Neural progenitor cell (in vitro differentiated cells): ENCODE results near the gene ACAP1. TPM values are rescaled to one million over a fixed set of nuclear protein-coding genes. Genes with fewer than 3 reads are reported as not detected.

Experiments
- DNase-seq: peaks from one replicate; pipeline ENCODE4 v3.0.0-alpha.2; 2016; ENCODE audit warnings: low spot score
- H2AFZ ChIP-seq: fragments of 200-600 bp; sonication (generic); replicated peaks from 2 replicates; pipeline ENCODE4 v1.6.1; 2016; ENCODE audit warnings: antibody characterized with exemption
- H3F3A ChIP-seq: fragments of 200-600 bp; sonication (generic); 2 replicates; pipeline ENCODE4 v1.6.1; 2016; ENCODE audit warnings: antibody characterized with exemption, low read depth
- H3K27ac ChIP-seq: fragments of 200-600 bp; sonication (generic); 2 replicates; pipeline ENCODE4 v1.5.1; 2016; ENCODE audit warnings: mild to moderate bottlenecking
- H3K27me3 ChIP-seq: fragments of 200-600 bp; sonication (generic); 2 replicates; pipeline ENCODE4 v1.6.1; 2016; ENCODE audit warnings: mild to moderate bottlenecking, moderate library complexity
- H3K36me3 ChIP-seq: fragments of 200-600 bp; sonication (generic); 2 replicates; pipeline ENCODE4 v1.5.1; 2016
- H3K4me1 ChIP-seq: fragments of 200-600 bp; sonication (generic); 2 replicates; pipeline ENCODE4 v1.6.1; 2016; ENCODE audit warnings: mixed run types
- H3K4me2 ChIP-seq: fragments of 200-600 bp; sonication (generic); 2 replicates; pipeline ENCODE4 v1.6.1; 2016
- H3K4me3 ChIP-seq: fragments of 200-600 bp; sonication (generic); 2 replicates; pipeline ENCODE4 v1.5.1; 2016
- H3K79me2 ChIP-seq: fragments of 200-600 bp; sonication (generic); 2 replicates; pipeline ENCODE4 v1.6.1; 2016; ENCODE audit warnings: low read depth
- H3K9ac ChIP-seq: fragments of 200-600 bp; sonication (generic); 2 replicates; pipeline ENCODE4 v1.6.1; 2016
- H3K9me3 ChIP-seq: fragments of 200-600 bp; sonication (generic); 2 replicates; pipeline ENCODE4 v1.5.1; 2016; ENCODE audit warnings: low read depth
- H4K20me1 ChIP-seq: fragments of 200-600 bp; sonication (generic); 2 replicates; pipeline ENCODE4 v1.6.1; 2016; ENCODE audit warnings: low read depth
- H3K27ac Mint-ChIP-seq: 3 replicates; pipeline ENCODE4 v1.8.0; 2021; ENCODE audit warnings: mixed read lengths
- H3K27me3 Mint-ChIP-seq: 2 replicates; pipeline ENCODE4 v1.8.0; 2022; ENCODE audit warnings: low read depth, mild to moderate bottlenecking, inconsistent platforms, moderate library complexity, mixed read lengths; ENCODE audit not compliant: insufficient read depth
- H3K36me3 Mint-ChIP-seq: 3 replicates; pipeline ENCODE4 v1.8.0; 2021; ENCODE audit warnings: mixed read lengths
- H3K4me1 Mint-ChIP-seq: 3 replicates; pipeline ENCODE4 v1.8.0; 2021; ENCODE audit warnings: mixed read lengths
- H3K4me3 Mint-ChIP-seq: 3 replicates; pipeline ENCODE4 v1.8.0; 2021; ENCODE audit warnings: mild to moderate bottlenecking, moderate library complexity, mixed read lengths
- H3K9me3 Mint-ChIP-seq: 3 replicates; pipeline ENCODE4 v1.8.0; 2020; ENCODE audit warnings: mixed read lengths
- EZH2 ChIP-seq: fragments of 200-600 bp; sonication (generic); IDR thresholded peaks from 2 replicates; pipeline ENCODE4 v1.6.1; 2017; ENCODE audit warnings: antibody characterized with exemption, mild to moderate bottlenecking, moderate library complexity
- EZH2phosphoT487 ChIP-seq: fragments of 200-600 bp; sonication (generic); IDR thresholded peaks from 2 replicates; pipeline ENCODE4 v1.6.1; 2017; ENCODE audit warnings: antibody characterized with exemption
- total RNA-seq: library from RNA; depleted of rRNA; stranded (reverse); fragments of >200 nt; gene quantifications from 2 replicates; pipeline ENCODE4 v1.2.3, GENCODE V29; 2015; ENCODE audit warnings: low replicate concordance
- TF ChIP-seq, protein P1 (sequence below): fragments of 200-600 bp; sonication (generic); IDR thresholded peaks from 2 replicates; pipeline ENCODE4 v1.5.1; 2017; ENCODE audit warnings: antibody characterized with exemption, mild to moderate bottlenecking

ACAP1 gene
- total RNA-seq, 1 donor from 2014 or later = 0.65 TPM

DNA sequence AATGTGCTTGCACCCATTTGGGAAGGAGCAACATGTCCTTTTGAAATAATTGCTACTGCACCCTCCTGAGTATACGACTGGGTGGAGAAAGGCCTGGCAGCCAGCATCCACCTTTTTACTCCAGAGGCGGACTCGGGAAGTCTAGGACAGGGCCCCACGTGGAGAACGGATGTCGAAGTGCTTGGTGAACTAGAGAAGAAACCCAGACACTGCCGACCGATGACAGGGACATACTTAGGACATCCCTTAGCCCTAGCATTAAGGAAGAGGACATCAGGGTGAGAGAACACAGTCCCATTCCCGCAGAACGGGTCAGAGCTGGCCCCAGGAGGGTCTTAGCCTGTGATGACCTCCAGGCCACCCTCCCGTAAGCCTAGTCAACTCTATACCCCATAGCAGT lies 45.6 kb upstream of the ACAP1 start:
- peak overlapping the region; percentile 12 for H3K27ac Mint-ChIP-seq

DNA sequence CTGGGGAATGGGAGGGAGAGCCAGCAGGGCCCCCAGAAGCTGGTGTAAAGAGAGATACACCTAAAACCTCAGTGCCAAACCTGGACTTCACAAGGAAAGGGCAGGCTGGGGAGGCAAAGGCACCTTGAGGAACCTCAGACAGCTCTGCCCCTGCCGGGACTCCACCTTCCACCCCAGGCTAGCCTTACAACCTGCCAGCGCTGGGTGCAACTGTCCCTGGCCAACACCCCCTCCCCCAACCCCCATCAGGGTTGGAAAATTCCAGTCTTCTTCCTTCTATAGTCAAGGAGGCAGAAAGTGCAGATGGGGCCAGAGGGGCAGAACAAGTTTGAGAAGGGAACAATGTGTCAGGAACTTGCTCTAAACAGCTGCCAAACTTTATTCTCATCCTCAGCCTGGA lies 44.1 kb upstream of the ACAP1 start:
- no peaks in the 10 kb centered on the region for H3K79me2 ChIP-seq

More for the DNA sequence above, 45.6 kb upstream of the ACAP1 start:
- Mint-ChIP-seq H3K4me1 (peaks cover 14% of the 10 kb centered on the region), H3K27me3 (peaks cover 17% of the 10 kb centered on the region), H3K4me3 (no peak overlapping the region), H3K36me3 (peaks cover 1% of the 10 kb centered on the region), H3K9me3 (peaks cover 2% of the 10 kb centered on the region)
- TF ChIP-seq EZH2phosphoT487 (no peak), EZH2 (no peak)
- TF ChIP-seq, protein P1, sequence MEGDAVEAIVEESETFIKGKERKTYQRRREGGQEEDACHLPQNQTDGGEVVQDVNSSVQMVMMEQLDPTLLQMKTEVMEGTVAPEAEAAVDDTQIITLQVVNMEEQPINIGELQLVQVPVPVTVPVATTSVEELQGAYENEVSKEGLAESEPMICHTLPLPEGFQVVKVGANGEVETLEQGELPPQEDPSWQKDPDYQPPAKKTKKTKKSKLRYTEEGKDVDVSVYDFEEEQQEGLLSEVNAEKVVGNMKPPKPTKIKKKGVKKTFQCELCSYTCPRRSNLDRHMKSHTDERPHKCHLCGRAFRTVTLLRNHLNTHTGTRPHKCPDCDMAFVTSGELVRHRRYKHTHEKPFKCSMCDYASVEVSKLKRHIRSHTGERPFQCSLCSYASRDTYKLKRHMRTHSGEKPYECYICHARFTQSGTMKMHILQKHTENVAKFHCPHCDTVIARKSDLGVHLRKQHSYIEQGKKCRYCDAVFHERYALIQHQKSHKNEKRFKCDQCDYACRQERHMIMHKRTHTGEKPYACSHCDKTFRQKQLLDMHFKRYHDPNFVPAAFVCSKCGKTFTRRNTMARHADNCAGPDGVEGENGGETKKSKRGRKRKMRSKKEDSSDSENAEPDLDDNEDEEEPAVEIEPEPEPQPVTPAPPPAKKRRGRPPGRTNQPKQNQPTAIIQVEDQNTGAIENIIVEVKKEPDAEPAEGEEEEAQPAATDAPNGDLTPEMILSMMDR = no peak
- H2AFZ ChIP-seq = no peak overlapping the region
- H3K9me3 ChIP-seq = no peaks in the 10 kb centered on the region
- no peak overlapping the region for H3K4me3 ChIP-seq
- DNase-seq = no peak
- peaks cover 7% of the 10 kb centered on the region for H3K4me1 ChIP-seq
- H3F3A ChIP-seq = peaks cover 26% of the 10 kb centered on the region
- H4K20me1 ChIP-seq = peaks cover 7% of the 10 kb centered on the region
- H3K4me2 ChIP-seq = no peak overlapping the region
- H3K9ac ChIP-seq = no peak overlapping the region
- H3K27me3 ChIP-seq = peaks cover 52% of the 10 kb centered on the region
- H3K36me3 ChIP-seq = no peaks in the 10 kb centered on the region
- H3K79me2 ChIP-seq = no peaks in the 10 kb centered on the region
- no peak overlapping the region for H3K27ac ChIP-seq

DNA sequence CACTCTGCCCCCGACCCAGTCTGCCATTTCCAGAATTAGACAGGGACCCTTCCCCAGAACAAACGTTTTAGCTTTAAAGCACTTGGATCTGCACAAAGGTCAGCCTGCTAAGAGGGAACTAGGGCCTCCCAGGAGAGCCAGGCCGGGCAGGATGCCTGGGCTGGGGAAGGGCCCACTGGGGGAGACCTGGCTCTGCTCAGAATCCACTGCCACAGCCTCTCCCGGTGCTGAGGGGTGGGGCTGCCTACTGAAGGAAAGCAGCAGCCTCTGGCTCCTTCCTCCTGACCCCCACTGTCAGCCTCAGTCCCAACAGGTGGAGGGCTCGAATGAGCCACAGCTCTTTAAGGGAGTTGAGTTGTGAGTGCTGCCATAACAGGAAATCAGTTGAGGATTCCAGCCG lies 43.6 kb upstream of the ACAP1 start:
- Histone ChIP-seq H3K79me2 (no peaks in the 10 kb centered on the region), H3K4me1 (peaks cover 7% of the 10 kb centered on the region)

More for the DNA sequence above, 44.1 kb upstream of the ACAP1 start:
- no peaks in the 10 kb centered on the region for H3K9me3 ChIP-seq
- TF ChIP-seq, protein P1 = no peak
- no peak for TF ChIP-seq EZH2
- no peak for TF ChIP-seq EZH2phosphoT487
- Mint-ChIP-seq H3K36me3 (no peaks in the 10 kb centered on the region), H3K4me1 (peaks cover 22% of the 10 kb centered on the region), H3K9me3 (peaks cover 2% of the 10 kb centered on the region), H3K27me3 (peaks cover 24% of the 10 kb centered on the region), H3K27ac (no peak overlapping the region), H3K4me3 (peak overlapping the region; percentile 30)
- H2AFZ ChIP-seq = no peak overlapping the region
- H4K20me1 ChIP-seq = peaks cover 11% of the 10 kb centered on the region
- no peak overlapping the region for H3K4me2 ChIP-seq
- H3K27ac ChIP-seq = no peak overlapping the region
- peaks cover 7% of the 10 kb centered on the region for H3K4me1 ChIP-seq
- H3K9ac ChIP-seq = no peak overlapping the region
- H3F3A ChIP-seq = peaks cover 37% of the 10 kb centered on the region
- H3K27me3 ChIP-seq = peaks cover 67% of the 10 kb centered on the region
- no peak for DNase-seq
- no peaks in the 10 kb centered on the region for H3K36me3 ChIP-seq
- H3K4me3 ChIP-seq = no peak overlapping the region

More for the DNA sequence above, 43.6 kb upstream of the ACAP1 start:
- Histone ChIP-seq H2AFZ (no peak overlapping the region), H3K9me3 (no peaks in the 10 kb centered on the region), H3K27ac (no peak overlapping the region), H3K9ac (no peak overlapping the region), H3K4me3 (no peak overlapping the region), H3K27me3 (peaks cover 72% of the 10 kb centered on the region), H3K36me3 (no peaks in the 10 kb centered on the region), H3K4me2 (no peak overlapping the region), H4K20me1 (peaks cover 11% of the 10 kb centered on the region), H3F3A (peaks cover 37% of the 10 kb centered on the region)
- no peak for DNase-seq
- Mint-ChIP-seq H3K4me3 (peak overlapping the region; percentile 80), H3K4me1 (peaks cover 22% of the 10 kb centered on the region), H3K9me3 (peaks cover 2% of the 10 kb centered on the region), H3K36me3 (no peaks in the 10 kb centered on the region), H3K27ac (no peak overlapping the region), H3K27me3 (peaks cover 25% of the 10 kb centered on the region)
- TF ChIP-seq, protein P1 = no peak
- TF ChIP-seq EZH2phosphoT487 (no peak), EZH2 (no peak)
